ENCODE data around the gene LMO2.

Gene LMO2

GRCh38 chr11:33885338-33886005 lies 6.4 kb downstream of the LMO2 start:
- DNase-seq = no peak

DNA sequence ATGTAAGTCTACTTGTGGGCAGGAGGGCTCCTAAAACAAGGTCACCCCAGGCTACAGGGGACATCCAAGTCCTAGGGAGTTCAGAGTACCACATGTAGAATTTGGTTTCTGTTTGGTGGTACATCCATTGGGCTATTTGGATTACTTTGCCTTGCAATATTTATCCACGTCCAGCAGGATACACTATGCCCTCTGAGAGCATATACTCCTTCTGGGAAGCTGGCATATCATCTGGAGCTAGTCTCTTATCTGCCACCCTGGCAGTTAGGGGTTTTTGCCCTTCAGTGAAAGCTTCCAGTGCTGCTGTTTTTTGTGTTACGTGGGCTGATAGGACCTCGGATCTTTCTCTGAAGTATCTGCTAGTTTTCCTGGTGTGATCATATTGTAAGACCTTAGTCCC lies 7.3 kb downstream of the LMO2 start:
- DNase-seq = no peak

- no peak for DNase-seq
Measured at GRCh38 chr11:33884035-33884434, 7.8 kb downstream of the LMO2 start.

DNA sequence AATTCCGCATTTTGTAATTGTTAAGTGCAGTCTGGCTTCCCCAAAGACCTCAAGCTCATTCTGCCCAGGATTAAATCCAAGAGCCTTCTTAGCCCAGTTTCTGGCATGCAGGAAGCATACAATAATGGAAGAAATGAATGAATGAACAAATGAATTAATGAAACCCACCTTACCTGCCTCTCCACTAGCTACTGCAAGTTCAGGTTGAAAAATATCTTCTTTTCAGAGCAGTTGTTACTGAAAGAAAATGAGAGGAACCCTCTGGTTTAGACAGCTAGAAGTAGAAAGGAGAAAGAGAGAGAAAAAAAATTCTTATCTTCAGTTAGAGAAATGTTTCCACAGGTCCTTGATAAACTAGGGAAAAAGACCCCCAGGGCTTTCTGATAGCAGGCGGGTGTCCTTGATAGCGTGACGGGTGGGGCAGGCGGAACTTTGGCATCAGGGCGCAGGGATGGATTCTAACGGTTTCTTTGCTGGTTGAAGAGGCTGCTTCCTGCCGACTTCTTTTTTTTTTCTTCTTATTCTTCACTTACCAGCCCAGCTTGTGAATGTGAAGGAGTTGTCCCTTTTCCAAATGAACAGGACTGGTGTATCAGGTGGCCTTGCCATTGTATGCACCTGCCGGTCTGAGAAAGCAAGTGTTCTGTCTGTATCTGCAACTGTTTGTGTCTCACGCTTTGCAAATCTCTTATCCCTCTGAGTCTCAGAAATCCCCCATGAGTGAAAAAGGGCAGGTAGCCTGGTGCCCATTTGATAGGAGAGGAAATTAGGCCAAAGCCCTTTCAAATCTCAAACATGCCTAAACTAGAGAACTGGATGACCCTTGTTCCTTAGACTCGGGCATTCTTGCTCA lies 10.0 kb downstream of the LMO2 start:
- no peak for DNase-seq

DNA sequence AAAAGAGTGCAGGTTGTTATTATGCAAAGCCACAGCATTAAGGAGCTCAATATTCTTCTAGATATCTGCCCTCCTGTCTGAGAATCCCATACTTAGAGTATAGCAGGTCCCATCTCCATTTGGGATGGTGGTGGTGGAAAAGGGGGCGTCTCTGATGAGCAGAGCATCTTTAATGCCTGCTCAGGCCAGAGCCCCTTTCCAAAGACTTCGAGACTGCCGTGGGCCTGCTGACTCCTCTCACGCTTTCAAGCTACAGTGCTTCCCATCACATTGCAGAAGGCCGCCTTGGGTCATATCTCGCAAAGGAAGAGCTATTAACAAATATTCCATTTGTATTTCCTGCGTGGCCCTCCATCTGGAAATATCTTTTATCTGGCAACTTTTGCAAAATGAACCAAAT lies 10.9 kb downstream of the LMO2 start:
- no peak for DNase-seq

- no peak for DNase-seq
Measured at GRCh38 chr11:33879375-33879774, 12.5 kb downstream of the LMO2 start.

DNA sequence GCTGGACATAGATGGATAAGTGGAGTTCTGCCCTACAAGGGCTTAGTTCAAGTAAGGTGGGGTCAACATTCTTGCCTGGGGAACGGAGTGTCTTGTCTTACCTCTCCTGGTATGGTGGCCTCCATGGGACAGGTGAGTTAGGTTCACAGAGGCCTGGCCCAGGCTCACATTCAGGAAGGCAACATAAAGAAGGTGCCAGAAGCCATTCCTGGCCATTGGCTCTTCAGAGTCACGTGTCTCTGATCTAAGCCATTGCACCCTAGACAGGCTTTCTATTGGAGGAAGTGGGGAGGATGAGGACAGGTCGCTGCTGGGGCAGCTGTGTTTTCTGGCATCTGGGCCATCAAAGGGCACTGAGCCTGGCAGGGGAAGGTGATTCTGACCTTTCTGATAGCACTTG lies 14.8 kb downstream of the LMO2 start:
- no peak for DNase-seq

GRCh38 chr11:33875621-33876294 lies 16.1 kb downstream of the LMO2 start:
- DNase-seq = no peak

DNA sequence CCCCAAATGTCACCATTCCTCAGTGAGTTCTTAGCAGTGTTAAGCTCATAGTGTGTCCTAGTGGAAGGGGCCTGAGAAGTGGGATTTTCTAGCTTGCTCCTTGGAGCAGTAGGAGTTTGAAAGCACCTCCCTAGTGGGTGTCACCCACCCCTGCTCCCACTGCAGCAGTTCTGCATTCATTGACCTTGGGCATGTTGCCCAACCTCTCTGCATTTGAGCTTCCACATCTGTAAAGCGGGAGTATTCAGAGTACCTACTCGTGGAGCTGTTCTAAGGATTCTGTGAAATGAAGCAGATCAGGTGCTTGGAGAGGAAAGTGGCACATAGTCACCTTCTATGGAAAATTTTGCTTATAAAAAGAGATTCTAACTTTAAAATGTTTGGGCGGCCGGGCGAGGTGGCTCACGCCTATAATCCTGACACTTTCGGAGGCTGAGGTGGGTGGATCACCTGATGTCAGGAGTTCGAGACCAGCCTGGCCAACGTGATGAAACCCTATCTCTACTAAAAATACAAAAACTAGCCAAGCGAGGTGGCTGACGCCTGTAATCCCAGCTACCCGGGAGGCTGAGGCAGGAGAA lies 16.9 kb downstream of the LMO2 start:
- DNase-seq = no peak

DNA sequence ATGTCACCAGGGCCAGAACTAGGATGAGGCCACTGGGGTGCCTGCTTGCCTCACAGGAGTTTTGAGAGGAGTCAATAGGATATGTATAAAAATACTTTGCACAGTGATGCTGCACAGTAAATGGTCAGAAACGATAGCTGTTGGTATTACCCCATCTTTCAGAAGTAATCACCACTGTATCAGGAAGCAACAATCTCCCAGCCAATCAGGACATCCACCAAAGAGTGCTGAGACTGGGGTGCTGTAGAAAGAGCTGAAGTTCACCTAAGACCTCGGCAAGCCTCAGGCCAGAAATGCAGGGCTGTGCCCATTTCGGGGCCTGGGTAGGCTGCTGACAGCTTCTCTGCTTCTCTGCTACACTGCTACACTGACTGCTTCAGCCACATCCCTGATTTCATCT lies 17.4 kb downstream of the LMO2 start:
- DNase-seq = no peak

DNA sequence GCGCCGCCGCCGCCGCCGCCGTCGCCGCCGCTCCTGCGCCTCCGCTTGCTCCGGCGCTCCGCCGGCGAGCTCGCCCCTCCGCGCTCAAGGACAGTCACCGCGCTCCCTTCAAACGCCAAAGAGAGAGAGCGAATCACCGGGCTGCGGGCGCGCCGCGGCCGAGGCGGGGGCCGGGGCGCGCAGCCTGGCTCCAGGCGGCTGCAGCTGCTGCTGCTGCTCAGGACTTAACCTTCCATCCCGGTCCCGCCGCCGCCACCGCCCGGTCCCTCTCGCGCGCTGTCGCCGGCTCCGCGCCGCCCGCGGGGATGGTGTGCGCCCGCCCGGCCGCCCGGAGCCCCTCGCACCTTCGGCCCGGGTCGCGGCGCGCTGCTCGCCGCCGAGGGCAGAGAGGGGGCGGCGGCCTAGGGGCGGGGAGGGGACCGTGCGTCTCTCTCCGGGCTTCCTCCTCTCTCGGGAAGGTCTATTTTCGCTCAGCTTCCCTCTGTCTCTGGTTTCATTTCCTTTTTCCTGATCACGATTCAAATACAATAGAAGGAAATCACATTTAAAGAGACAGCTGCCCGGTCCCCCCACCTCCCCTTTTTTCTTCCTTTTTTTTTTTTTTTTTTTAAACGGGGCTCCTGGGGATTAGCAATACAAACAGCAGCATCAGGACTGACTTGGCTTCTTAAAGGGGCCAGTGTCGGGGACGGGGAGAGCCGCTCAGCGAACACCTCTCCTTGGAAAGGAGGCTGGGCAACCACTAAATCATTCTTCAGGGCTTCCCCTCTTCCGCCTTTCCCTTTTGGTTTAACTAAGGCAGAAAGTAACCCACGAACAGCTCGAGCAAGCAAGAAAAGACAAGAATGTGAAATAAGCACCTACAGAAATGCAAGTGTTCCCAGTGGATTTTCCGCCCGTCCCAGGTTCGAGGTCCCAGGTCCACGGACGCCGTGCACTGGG lies 22.1 kb downstream of the LMO2 start:
- DNase-seq = no peak

- DNase-seq = no peak
Measured at GRCh38 chr11:33868647-33869461, 23.0 kb downstream of the LMO2 start.

DNA sequence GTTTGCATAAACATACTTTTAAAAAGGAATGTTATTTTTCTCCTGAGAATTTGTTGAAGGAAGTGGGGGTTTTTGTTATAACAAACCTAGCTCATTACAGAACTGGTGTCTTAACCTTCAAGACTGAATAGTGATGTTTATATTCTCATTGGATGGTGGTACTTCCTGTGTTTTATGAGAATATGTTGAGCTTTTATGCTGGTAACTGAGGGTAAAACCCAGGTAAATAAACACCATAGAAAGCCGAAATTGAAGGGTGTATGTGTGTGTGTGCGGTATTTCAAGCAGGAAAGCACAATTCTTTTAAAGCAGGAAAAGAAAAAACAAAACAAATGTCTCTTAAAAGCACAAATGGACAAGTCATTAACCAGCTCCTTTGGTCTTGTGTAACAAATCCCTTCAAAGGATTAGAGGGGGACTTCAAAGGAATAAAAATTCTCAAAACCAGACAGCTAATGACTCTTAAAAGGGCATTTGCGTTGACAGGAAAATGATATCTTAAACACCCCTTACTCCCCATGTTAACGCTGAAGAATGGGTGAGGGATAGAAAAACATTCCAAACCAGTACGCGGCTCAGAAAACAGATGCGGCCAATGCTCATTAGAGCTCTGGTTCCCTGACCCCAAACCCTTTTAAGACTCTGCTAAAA lies 23.8 kb downstream of the LMO2 start:
- DNase-seq = no peak

DNA sequence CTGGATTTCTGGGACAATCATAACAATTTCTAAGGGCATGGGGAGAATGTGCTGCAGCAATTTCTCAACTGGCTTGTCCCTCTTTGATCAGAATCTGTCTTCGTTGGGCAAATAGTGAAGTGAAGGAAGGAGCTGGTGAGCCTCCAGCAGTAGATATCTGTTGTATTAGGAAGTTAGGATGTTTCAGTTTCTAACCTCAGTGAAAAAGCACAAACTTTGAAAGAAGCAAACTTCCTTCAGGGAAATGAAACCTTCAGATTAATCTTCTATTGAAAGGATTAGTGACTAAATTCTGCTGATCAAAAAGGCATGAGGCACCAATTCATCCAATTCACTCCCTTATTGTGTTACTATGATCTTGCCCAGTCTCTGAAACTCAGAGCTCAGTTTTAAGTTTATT lies 24.3 kb downstream of the LMO2 start:
- DNase-seq = no peak

GRCh38 chr11:33866936-33867335 lies 24.9 kb downstream of the LMO2 start:
- no peak for DNase-seq

GRCh38 chr11:33864479-33864878 lies 27.4 kb downstream of the LMO2 start:
- no peak for DNase-seq

DNA sequence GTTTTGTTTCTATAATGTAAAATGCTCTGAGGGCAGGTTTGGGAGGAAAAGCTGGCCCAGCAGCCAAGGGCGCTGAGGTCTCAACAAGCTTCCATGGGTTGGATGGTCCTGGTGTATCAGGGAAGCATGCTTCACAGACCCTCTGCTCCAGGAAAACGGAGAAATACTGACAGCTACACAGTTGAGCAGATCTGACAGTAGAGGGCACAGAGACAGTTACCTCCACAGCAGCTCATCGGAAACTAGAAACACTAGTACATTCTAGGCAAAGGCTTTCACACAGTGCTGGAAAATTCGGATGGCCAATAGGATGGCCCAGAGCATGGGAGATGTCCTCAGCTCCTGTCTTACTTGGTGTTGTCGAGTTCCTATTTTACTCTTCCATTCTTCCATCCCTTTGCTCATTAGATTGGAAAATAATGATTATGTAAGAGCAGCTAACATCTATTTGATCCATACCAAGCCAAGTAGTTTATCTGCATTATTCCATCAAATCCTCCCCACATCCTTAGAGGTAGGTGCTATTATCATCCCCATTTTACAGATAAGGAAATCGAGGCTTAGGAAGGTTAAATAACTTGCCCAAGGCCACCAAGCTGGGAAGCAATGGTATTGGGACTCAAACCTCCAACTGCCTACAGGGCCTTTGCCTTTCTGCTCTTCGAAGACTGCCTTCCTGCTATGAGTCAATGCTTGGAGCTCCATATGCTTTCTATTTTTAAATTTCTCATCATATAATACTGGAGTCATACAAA lies 28.3 kb downstream of the LMO2 start:
- no peak for DNase-seq

DNA sequence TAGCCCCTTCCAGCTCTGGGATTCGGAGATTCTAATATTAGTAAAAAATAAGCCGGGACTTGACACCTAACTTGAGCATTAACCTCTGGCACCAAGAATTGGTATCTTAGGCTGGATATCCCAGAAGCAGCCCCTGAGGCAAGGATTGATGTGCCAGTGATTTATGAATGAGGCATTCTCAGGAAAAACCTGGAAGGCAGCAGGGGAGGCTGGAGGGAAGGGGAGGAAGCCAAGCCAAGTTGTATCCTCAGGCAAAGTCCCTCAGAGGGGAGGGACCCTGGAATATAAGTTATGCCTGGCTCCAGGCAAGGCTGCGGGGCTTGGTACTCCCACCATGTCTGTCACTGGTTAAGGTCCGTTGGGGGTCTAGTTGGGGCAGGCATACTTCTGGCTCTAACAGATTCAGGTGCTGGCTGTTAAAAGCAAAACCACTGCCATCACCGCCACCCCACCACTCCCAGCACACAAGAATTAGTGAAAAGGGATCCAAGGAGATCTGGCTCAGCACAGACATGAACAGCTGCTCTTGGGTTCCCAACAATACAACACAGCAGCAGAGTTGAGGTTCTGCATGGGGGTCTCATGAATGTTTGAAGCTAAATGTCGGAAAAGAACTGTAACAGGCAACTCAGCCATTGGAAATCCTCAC lies 29.8 kb downstream of the LMO2 start:
- no peak for DNase-seq

GRCh38 chr11:33861386-33861785 lies 30.5 kb downstream of the LMO2 start:
- no peak for DNase-seq

- no peak for DNase-seq
Measured at GRCh38 chr11:33860926-33861325, 30.9 kb downstream of the LMO2 start.
